SH-SY5Y (cell line): ENCODE results near the gene TRIM28.

Experiments
- GATA2 ChIP-seq: IDR thresholded peaks from 2 replicates; pipeline ENCODE4 v1.6.1; 2011; ENCODE audit warnings: mild to moderate bottlenecking, low read depth, low read length
- GATA3 ChIP-seq: IDR thresholded peaks from 2 replicates; pipeline ENCODE4 v1.6.1; 2011; ENCODE audit warnings: low read depth, mild to moderate bottlenecking, low read length, moderate library complexity

Gene TRIM28

GRCh38 chr19:58552655-58553054, 8.8 kb downstream of the TRIM28 start:
- TF ChIP-seq GATA2: no peak
- TF ChIP-seq GATA3: no peak

- no peak for TF ChIP-seq GATA3
- no peak for TF ChIP-seq GATA2
These were observed 10.1 kb downstream of the TRIM28 start for GRCh38 chr19:58553799-58554493.

GRCh38 chr19:58554494-58555368, 10.9 kb downstream of the TRIM28 start, which contains the start of gene CHMP2A:
Gene CHMP2A (minus strand): TSS chr19:58555105. CDS start chr19:58554212, 893 bp downstream.
- TF ChIP-seq GATA2: no peak
- no peak for TF ChIP-seq GATA3

GRCh38 chr19:58555369-58555885, 11.6 kb downstream of the TRIM28 start:
- TF ChIP-seq GATA3 (no peak), GATA2 (no peak)

GRCh38 chr19:58555920-58556621, 12.2 kb downstream of the TRIM28 start:
- no peak for TF ChIP-seq GATA3
- no peak for TF ChIP-seq GATA2

- no peak for TF ChIP-seq GATA2
- TF ChIP-seq GATA3: no peak
These were observed 12.9 kb downstream of the TRIM28 start for GRCh38 chr19:58556622-58557220.

GRCh38 chr19:58557221-58558065, 13.6 kb downstream of the TRIM28 start:
- TF ChIP-seq GATA3: no peak
- TF ChIP-seq GATA2: no peak

- TF ChIP-seq GATA3: no peak
- no peak for TF ChIP-seq GATA2
These were observed 14.3 kb downstream of the TRIM28 start, which contains the start of gene UBE2M for GRCh38 chr19:58558066-58558622. Gene UBE2M (minus strand): TSS chr19:58558611. CDS start chr19:58558381, 230 bp downstream.

- TF ChIP-seq GATA2 (no peak), GATA3 (no peak)
These were observed 14.9 kb downstream of the TRIM28 start for GRCh38 chr19:58558623-58559274.

GRCh38 chr19:58559275-58560006, 15.6 kb downstream of the TRIM28 start:
- TF ChIP-seq GATA2: no peak
- no peak for TF ChIP-seq GATA3
